Spleen (tissue), 7 donors: Measurements from ENCODE around the gene MGAT4B.

Experiments
- CTCF ChIP-seq, 11 experiments: fragments of 200-600 bp in 7 of 11; fragments of 450-650 bp in 4 of 11; sonication (generic) in 4 of 11; IDR thresholded peaks in 8 of 11; conservative IDR thresholded peaks in 3 of 11; 1 replicate in 7 of 11; 2 replicates in 4 of 11; pipeline versions ENCODE4 v1.4.0 to v1.8.0; 2016 to 2021; ENCODE audit warnings: antibody characterized with exemption in 11 of 11, inconsistent platforms in 4 of 11, mild to moderate bottlenecking in 1 of 11
- POLR2A ChIP-seq, 3 donors: fragments of 450-650 bp; IDR thresholded peaks; one replicate each; pipeline ENCODE4 v1.5.1; 2017; ENCODE audit warnings: antibody characterized with exemption in 3 of 3, mild to moderate bottlenecking in 1 of 3
- POLR2AphosphoS5 ChIP-seq, 3 donors: sonication (generic); formaldehyde crosslinking; IDR thresholded peaks; one replicate each; pipeline ENCODE4 v1.5.1; 2017; ENCODE audit warnings: antibody characterized with exemption in 3 of 3
- donor health status: DM: no; HTN: no; CAD: no; lungs with moderate emphysema.
- donor health status: DM: no; HTN: no; CAD: no.
- donor health status: DM: no; HTN: no; CAD: no.

GRCh38 chr5:179821298-179822058 is 14.8 kb upstream of the MGAT4B start:
- TF ChIP-seq POLR2AphosphoS5 (IDR thresholded peaks at IDR 0.05): peak; percentile 97 to 98 (median 98)
- peak in 5 of 11 experiments; percentile 15 to 31 (median 21) for TF ChIP-seq CTCF (IDR thresholded peaks at IDR 0.05 in 8 of 11, conservative IDR thresholded peaks at IDR 0.05 in 3 of 11)
- TF ChIP-seq POLR2A (IDR thresholded peaks at IDR 0.05): peak; percentile 7 to 93 (median 75)
